ENCODE results near the gene RNF138. TPM values are rescaled to one million over a fixed set of nuclear protein-coding genes. Genes with fewer than 3 reads are reported as not detected.
A peak's percentile ranks its signal among the peaks of the same experiment; 100 is the strongest.

RNF138 gene
- total and polyA plus RNA-seq, 8 donors = 8.5 to 42.2 (median 13.8) TPM; not detected in 1

DNA sequence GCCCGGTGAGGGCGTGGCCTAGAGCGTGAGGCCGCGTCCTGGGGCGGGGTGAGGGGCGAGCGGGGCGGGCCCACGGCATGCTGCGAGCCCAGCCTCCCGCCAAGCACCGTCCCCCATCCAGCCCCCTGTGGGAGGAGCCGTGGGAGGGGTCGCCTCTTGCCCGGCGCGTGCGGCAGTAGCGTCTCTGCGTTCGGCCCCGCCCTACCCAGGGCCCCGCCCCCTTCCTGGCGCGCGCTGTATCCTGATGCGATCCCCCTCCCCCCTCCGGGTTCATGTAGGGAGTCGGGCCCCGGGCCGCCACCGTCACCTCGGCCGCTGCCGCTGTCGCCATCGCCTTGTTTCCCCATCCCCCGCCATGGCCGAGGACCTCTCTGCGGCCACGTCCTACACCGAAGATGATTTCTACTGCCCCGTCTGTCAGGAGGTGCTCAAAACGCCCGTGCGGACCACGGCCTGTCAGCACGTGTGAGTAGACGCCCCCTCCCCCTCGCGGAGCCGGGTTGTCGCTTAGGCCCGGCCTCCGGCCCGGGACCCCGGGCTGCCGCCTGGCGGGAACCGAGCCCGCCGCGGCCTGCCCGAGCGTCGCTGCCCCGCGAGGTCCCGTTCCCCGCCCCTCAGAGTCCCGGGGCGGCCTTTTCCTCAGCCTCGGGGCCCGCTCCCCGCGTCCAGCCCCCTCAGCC is 888 bp downstream of the RNF138 start:
- intact Hi-C loops (cut with DNase I; ENCODE audit: low total_unique reads) = loop anchor here (10.0 kb wide), 1 partner anchor 148 kb away; the partner anchor contains the start of gene TRAPPC8
- Histone ChIP-seq H3K4me1 (peaks cover 22 to 48% (median 41%) of the 10 kb centered on the region in 4 donors), H3K27me3 (no peaks in the 10 kb centered on the region), H3K9me3 (no peaks in the 10 kb centered on the region), H3K36me3 (peaks cover 0 to 9% (median 2%) of the 10 kb centered on the region in 4 donors), H3K27ac (peak overlapping the region; percentile 98 to 100 (median 99)), H3K4me3 (peak overlapping the region; percentile 92 to 99 (median 92))
- DNase-seq = peak; percentile 99 to 100
- no peak for TF ChIP-seq EP300 (IDR thresholded peaks at IDR 0.05)
- TF ChIP-seq POLR2AphosphoS5 (IDR thresholded peaks at IDR 0.05) = peak; percentile 57 to 86 (median 82)
- peak in 1 of 4 donors; percentile 20 for TF ChIP-seq POLR2A (IDR thresholded peaks at IDR 0.05)
- 0 to 2% (median 1%) methylated on average over 26 to 76 of the region's 77 CpGs for WGBS, 5 donors

DNA sequence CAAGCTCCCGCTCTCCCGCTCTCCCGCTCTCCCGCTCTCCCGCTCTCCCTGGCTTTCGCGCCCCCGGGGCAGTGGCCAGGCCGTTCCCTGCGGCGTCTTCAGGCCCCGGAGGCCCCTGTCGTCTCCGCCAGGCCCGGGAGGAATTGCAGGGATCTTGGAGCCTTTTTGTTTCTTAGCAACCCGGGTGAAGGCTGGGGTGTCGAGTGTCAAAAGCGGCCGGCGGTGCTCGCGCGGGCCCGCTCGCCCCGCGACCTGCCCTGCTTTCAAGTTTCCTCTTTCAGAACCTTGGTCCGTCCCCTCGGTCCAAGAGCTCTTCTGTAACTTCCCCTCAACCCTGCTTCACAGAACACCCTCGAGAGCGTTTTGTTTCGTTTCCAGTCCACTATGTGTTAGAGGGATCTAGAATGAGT is 1.4 kb downstream of the RNF138 start:
- intact Hi-C loops (cut with DNase I; ENCODE audit: low total_unique reads) = loop anchor here (10.0 kb wide), 1 partner anchor 148 kb away; the partner anchor contains the start of gene TRAPPC8
- TF ChIP-seq EP300 (IDR thresholded peaks at IDR 0.05) = no peak

DNA sequence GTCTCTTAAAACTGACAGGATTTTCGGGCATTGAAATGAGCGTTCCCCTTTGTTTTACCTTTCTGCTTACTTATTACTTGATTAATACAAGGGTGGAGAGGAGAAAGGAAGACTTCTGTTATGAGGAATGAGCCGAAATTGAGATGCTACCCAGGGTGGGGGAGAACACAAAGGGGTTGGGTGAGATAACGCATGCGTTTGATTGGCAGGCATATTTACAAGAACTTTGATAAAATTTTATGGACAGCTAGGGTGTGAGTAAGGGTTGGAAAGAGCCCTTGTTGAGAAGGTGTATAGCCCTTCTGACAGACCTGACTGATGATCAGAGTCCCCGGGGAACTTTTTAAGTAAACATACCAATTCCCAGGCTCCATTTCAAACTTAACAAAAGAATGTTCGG is 1.8 kb downstream of the RNF138 start:
- H3K9me3 ChIP-seq = no peaks in the 10 kb centered on the region
- peaks cover 0 to 9% (median 2%) of the 10 kb centered on the region in 4 donors for H3K36me3 ChIP-seq
- peak overlapping the region; percentile 92 to 99 (median 92) for H3K4me3 ChIP-seq
- H3K4me1 ChIP-seq = peaks cover 22 to 52% (median 41%) of the 10 kb centered on the region in 4 donors
- H3K27ac ChIP-seq = peak overlapping the region; percentile 98 to 100 (median 99)
- WGBS, 5 donors = 2 to 6% (median 4%) methylated on average over 7 of the region's 7 CpGs
- intact Hi-C loops (cut with DNase I; ENCODE audit: low total_unique reads) = loop anchor here (10.0 kb wide), 1 partner anchor 149 kb away; the partner anchor contains the start of gene TRAPPC8
- no peaks in the 10 kb centered on the region for H3K27me3 ChIP-seq
- no peak for TF ChIP-seq EP300 (IDR thresholded peaks at IDR 0.05)
- DNase-seq = peak in 1 of 2 donors; percentile 49

More for the DNA sequence above, 1.4 kb downstream of the RNF138 start:
- 0 to 1% (median 1%) methylated on average over 29 to 32 of the region's 32 CpGs for WGBS, 5 donors
- peak overlapping the region; percentile 92 to 99 (median 92) for H3K4me3 ChIP-seq
- H3K27ac ChIP-seq = peak overlapping the region; percentile 98 to 100 (median 99)
- H3K36me3 ChIP-seq = peaks cover 0 to 9% (median 2%) of the 10 kb centered on the region in 4 donors
- H3K9me3 ChIP-seq = no peaks in the 10 kb centered on the region
- H3K4me1 ChIP-seq = peaks cover 22 to 52% (median 41%) of the 10 kb centered on the region in 4 donors
- peak; percentile 59 to 80 for DNase-seq
- no peaks in the 10 kb centered on the region for H3K27me3 ChIP-seq

DNA sequence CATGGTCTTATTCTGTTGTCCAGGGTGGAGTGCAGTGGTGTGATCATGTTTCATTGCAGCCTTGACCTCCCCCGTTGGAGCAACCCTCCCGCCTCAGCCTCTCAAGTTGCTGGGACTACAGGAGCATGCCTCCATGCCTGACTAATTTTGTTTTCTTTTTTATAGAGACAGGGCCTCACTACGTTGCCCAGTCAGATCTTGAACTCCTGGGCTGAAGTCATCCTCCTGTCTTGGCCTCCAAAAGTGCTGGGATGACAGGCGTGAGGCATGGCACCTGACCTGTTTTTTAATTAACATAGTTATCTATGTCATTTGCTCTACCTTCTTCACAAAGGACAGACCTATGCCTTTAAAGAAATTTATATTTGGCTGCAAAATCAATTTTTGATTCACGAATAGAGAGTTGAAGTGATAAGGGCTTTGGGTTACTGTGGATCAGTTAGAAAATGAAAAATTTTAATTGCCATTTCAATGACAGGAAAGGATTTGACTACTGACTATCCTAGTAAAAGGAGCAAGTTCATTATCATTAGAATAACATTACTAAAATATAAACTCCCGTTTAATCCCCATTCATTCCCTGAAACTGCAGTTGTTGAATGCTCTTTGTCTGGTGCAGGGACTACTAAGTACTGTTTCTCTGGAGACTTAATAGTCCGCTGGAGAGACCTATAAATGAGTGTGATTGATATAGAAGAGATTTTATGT is 3.7 kb downstream of the RNF138 start:
- Histone ChIP-seq H3K36me3 (peaks cover 0 to 9% (median 2%) of the 10 kb centered on the region in 4 donors), H3K4me3 (no peak overlapping the region), H3K9me3 (no peaks in the 10 kb centered on the region), H3K27me3 (no peaks in the 10 kb centered on the region), H3K4me1 (peaks cover 29 to 66% (median 54%) of the 10 kb centered on the region in 4 donors), H3K27ac (no peak overlapping the region)
- intact Hi-C loops (cut with DNase I; ENCODE audit: low total_unique reads) = loop anchor here (10.0 kb wide), 1 partner anchor 151 kb away; the partner anchor contains the start of gene TRAPPC8
- no peak for DNase-seq
- TF ChIP-seq POLR2AphosphoS5 (IDR thresholded peaks at IDR 0.05) = no peak
- TF ChIP-seq, protein P1, sequence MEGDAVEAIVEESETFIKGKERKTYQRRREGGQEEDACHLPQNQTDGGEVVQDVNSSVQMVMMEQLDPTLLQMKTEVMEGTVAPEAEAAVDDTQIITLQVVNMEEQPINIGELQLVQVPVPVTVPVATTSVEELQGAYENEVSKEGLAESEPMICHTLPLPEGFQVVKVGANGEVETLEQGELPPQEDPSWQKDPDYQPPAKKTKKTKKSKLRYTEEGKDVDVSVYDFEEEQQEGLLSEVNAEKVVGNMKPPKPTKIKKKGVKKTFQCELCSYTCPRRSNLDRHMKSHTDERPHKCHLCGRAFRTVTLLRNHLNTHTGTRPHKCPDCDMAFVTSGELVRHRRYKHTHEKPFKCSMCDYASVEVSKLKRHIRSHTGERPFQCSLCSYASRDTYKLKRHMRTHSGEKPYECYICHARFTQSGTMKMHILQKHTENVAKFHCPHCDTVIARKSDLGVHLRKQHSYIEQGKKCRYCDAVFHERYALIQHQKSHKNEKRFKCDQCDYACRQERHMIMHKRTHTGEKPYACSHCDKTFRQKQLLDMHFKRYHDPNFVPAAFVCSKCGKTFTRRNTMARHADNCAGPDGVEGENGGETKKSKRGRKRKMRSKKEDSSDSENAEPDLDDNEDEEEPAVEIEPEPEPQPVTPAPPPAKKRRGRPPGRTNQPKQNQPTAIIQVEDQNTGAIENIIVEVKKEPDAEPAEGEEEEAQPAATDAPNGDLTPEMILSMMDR (IDR thresholded peaks at IDR 0.05) = no peak
- no peak for TF ChIP-seq POLR2A (IDR thresholded peaks at IDR 0.05)
- TF ChIP-seq EP300 (IDR thresholded peaks at IDR 0.05) = no peak
- WGBS, 5 donors = 80 to 83% (median 82%) methylated on average over 7 of the region's 7 CpGs

DNA sequence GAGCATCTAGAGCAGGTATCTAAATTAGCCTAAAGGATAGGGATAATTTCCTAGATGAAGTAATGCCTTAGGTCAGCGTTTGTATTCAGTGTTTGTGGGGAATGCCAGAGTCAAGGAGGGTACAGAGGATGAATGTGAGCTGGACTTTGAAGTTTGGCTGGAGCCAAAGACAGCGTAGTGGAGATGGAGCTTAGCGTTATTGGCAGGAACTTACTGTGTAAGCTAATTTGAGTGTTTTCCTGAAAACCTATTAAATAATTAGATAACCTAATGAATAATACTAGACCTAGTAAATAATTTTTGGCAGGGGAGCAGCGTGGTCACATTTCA is 4.2 kb downstream of the RNF138 start:
- no peak for DNase-seq
- Histone ChIP-seq H3K4me1 (peaks cover 29 to 66% (median 54%) of the 10 kb centered on the region in 4 donors), H3K4me3 (no peak overlapping the region), H3K9me3 (no peaks in the 10 kb centered on the region), H3K27ac (no peak overlapping the region), H3K27me3 (no peaks in the 10 kb centered on the region), H3K36me3 (peaks cover 0 to 9% (median 2%) of the 10 kb centered on the region in 4 donors)
- TF ChIP-seq, protein P1 (IDR thresholded peaks at IDR 0.05) = no peak
- TF ChIP-seq POLR2A (IDR thresholded peaks at IDR 0.05) = no peak
- TF ChIP-seq EP300 (IDR thresholded peaks at IDR 0.05) = no peak
- no peak for TF ChIP-seq POLR2AphosphoS5 (IDR thresholded peaks at IDR 0.05)
- intact Hi-C loops (cut with DNase I; ENCODE audit: low total_unique reads) = loop anchor here (10.0 kb wide), 1 partner anchor 151 kb away; the partner anchor contains the start of gene TRAPPC8
- WGBS, 5 donors = 66 to 76% (median 71%) methylated on average over 4 of the region's 4 CpGs
